DMS53 treated with DMSO at 0.1 percent for 48 hours (cell line): ENCODE measurements around the gene SLC6A7.

Source experiments
- DNase-seq: peaks from one replicate; lab custom pipeline; 2025; ENCODE audit not compliant: unreplicated experiment; lab: John Stamatoyannopoulos, UW

SLC6A7 gene

DNA sequence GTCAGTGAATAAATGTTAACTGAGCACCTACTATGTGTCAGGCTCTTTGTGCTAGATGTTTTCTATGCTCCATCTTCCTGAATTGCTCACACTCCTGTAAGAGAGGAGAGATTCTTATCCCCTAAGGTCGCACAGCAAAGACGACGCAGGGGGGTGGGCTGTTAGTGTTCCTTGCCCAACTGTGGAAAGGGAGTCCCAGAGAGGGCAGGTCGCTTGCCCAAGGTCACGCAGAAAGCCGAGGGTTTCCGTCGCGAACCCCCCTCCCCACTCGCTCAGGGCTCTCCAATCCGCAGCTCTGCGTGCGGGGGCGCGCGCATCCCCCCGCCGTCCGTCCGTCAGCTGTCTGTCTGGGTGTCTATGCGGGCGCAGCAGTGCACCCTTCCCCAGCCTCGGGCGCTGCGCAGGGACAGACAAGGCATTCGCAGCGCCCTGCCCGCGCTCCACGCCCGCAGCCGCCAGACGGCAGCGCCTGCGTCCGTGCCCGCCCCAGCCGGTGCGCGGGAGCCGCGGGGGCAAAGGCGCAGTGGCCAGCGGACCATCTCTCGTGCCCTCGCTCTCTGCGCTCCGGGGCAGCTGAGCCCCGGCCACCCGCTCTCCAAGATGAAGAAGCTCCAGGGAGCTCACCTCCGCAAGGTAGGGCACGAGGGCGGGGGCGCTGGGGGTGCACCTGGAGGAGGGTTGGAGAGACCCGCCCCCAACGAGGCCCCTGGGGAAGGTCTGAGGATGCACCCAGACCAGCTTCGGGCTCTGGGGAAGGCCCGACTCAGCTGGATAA is at the start of gene SLC6A7:
TSS of gene SLC6A7 (plus strand) at position 335 of the 775 bp plus-strand sequence. CDS start at position 601, 266 bp downstream.
- DNase-seq, result no peak

DNA sequence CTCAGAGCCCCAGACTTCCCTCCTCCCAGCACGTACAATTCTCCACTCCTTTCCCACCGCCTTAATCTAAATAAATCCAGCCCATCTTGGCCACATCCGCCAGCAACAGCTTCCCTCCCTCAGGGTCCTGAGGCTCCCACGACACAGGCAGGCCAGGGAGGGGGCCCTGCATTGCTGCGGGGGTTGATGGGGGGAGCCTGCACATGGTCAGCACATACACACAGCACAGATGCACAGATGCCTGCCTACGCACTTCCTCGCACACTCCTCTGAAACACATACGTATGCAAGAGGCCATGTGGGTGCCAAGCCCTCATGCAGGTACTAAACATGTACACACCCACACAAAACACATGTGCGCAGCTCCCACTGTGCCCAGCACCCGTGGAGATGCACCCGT is 49.0 kb upstream of the SLC6A7 start:
- DNase-seq, result no peak

DNA sequence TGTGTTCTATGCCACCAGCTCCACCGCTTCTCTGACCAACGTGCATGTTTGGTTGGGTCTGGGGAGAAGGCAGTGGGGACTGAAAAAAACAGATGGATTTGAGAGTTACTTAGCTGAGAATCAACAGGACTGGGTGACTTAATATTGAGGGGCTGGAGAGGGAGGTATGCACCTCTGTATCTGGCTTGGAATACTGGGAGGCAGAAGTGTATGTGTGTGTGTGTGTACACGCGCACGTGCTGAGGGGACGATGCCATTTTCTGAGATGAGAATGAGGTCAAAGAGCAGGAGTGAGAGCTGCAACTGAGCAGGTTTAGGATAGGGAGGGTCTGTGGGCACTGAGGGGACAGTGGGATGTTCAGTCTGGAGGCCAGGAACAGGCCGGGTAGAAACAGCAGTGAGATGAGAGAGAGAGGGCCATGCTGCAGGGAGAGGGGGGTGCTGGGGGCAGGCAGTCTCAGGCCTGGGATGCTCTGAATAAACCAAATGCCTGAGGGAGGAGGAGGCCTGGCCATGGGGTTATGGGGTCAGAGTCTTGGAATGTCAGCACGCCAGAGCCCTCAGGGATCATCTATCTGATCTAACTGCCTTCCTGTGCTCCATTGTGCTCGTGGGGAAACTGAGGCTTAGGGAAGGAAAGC is 48.2 kb upstream of the SLC6A7 start:
- no peak for DNase-seq

DNA sequence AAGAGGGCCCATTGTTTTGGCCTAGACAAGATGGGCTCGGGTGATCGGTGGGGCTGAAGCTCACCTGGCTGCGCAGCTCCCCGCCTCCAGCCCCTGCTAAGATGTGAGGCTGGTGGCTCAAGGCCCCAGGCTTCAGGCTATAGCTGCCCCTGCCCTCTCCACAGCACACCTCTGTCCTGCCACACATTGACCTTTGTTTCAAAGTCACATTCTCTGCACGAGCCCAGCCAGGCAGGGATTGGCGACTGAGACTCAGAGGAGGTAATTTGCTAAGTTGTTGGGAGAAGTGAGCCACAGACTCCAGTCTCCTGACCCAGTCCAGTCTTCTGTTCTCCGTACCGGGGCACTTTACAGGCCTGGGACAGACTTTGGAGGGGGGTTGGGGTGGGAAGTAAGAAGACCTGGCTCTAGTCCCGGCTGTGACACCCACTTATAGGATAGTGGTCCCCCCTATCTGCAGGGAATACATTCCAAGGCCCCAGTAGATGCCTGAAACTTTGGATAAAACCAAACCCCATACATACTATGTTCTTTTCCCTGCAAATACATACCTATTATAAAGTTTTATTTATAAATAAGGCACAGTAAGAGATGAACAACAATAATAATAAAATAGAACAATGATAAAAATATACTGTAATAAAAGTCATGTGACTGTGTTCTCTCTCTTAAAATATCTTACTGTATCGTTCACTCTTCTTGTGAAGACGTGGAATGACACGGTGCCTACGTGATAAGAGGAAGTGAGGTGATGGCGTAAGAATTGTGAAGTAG is 47.5 kb upstream of the SLC6A7 start:
- no peak for DNase-seq

DNA sequence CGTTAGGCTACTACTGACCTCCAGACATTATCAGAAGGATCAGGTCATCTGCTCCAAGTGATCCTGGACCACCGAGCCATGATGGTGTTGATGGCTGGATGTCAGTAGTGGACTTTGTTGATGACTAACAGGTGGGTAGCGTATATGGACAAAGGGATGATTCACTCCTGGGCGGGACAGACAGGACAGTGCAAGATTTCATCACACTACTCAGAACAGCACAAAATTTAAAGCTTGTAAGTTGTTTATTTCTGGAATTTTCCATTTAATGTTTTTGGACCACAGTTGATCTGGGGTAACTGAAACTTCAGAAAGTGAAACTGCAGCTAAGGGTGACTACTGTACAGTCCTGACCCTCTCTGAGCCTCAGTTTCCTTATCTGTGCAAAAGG is 46.9 kb upstream of the SLC6A7 start:
- DNase-seq, result peak; percentile 11

DNA sequence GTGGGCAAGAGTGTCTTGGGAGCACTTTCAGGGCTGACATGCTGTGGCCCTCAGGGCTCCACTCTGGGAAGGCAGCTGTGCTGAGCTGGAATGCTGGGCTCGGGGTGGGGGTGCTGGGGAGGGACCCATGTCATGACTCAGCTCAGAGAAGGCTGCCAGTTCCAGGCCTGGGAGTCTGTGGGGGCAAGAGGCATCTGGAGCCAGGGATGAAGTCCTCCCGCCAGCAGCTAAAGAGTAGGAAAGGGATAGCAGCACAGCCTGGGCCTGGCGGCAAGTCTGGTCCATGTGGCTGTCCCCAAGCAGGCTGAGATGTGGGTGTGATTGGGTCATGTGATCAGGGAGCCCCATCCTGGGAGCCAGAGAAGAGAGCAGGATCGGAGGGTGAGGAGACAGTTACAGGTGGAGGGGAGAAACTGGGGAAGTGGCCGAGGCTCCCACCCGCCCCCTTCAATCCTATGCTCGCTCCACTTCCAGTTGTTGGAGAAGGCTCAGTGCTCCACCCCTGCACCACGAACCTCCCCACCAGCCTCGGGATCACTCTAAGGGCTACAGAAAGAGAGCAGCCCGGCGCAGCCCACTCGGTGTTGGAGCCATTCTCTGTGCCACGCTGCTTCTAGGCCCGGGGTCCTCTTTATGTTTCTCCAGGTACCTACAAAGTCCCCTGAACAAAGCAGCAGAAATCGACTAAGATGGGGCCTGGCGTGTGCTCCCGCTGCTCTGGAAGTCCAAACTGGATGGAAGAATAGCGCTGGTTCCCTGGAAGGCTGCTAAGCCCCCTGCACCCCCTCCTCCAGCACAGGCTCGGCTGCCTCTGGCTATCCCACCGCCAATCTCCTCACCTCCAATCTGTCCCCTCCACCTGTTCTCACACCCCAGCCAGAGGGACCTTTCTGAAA is 46.3 kb upstream of the SLC6A7 start:
- DNase-seq, result no peak

DNA sequence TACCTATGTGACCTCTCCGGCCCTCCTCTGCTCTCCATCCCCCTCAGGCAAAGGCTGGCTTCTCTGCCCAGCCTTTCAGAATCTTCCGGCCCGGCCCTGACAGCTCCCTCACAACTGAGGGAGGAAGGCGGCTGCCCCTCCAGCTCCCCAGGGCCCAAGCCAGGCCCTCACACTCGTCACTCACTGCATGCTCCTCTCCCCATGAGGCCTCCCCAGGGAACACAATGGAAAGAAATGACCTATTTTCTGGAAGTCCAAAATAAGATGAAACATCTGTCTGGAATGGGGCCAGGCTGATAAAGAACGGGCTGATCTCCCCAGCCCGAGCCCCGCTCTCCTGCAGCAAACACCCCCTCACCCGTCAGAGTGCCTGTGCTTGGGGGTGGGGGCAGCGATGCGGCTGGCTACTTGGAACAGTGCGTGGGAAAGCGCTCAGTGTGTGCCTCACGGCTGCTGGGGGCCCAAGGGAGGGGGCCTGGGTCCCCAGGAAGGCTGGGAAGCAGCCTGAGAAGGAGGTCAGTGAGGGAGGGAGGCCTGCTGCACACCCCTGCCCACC is 45.5 kb upstream of the SLC6A7 start:
- DNase-seq, result no peak

DNA sequence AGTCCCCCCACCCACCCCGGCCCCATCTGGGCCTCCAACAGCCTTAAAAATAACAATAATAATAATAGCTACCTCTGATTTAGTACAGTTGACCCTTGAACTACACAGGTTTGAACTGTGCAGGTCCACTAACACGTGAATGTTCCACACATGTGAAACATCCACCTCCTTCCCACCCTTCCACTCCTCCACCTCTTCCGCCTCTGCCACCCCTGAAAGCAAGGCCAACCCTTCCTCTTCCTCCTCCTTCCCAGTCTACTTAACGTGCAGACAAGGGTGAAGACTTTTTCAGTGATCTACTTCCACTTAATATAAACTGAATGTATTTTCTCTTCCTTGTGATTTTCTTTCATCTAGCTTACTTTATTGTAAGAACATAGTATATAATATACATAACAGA is 45.0 kb upstream of the SLC6A7 start:
- DNase-seq, result no peak

DNA sequence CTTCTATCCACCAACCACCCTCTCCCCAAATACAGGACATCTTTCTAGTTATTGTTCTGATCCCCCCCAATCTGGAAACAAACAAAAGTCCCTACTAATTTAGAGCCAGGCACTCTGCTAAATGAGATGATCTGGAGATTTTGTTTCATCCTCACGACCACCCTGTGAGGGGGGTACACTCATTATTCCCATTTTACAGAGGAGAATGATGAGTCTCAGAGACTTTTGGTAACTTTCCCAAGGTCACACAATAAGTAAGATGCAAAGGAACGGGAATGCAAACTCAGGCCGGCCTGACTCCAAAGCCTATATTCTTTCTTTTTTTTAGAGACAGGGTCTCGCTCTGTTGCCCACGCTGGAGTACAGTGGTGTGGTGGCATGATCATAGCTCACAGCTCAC is 43.6 kb upstream of the SLC6A7 start:
- no peak for DNase-seq

DNA sequence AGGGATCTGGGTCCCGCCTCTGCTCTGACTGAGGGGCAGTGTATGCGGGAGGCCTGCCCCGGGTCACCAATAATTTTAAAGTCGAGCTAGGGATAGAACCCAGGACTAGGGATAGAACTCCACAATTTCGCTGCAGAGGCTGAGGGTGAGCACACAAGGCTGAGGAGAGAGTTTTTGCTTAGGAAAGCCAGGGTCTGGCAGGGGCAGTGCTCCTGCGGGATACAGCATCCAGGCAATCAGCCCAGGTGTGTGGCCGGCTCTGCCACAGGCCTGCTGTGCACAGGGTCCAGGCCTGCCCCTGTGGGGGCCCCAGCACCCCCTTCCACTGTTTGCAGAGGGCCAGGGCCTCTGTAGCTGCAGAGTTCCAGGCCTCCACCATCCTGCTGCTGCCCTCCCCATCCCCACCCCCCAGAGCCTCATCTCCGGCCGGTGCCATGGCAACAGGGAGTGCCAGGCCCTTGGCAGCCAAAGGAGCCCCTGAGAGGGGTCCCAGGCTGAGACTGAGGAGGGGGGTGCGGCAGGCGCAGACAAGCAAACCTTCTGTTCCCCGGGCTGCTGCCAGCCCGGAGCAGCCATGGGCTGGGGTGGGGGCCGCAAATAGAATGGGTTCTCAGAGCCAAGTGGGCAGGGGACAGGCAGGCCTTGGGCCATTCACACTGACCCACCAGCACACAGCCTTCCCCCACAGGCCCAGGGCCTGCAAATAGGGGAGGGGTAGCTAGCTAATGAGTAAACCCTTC is 42.8 kb upstream of the SLC6A7 start:
- DNase-seq, result no peak

DNA sequence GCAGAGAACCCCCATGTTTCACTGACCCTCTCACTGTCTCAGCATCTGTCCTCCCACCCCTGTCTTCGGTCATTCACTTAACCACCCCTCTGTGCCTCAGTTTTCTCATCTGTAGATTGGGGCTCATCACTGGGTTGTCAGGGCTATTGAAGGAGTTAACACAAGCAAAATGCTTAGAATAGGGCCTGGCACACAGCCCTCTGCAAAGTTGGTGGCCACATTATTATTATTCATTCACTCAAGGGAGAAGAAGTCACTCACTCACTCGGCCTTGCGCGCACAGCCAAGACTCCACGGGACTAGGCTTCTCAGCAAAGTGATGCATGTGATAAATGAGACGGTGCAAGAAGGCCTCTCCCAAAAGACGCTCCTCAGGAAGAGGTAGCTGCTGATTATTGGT is 42.2 kb upstream of the SLC6A7 start:
- no peak for DNase-seq

DNA sequence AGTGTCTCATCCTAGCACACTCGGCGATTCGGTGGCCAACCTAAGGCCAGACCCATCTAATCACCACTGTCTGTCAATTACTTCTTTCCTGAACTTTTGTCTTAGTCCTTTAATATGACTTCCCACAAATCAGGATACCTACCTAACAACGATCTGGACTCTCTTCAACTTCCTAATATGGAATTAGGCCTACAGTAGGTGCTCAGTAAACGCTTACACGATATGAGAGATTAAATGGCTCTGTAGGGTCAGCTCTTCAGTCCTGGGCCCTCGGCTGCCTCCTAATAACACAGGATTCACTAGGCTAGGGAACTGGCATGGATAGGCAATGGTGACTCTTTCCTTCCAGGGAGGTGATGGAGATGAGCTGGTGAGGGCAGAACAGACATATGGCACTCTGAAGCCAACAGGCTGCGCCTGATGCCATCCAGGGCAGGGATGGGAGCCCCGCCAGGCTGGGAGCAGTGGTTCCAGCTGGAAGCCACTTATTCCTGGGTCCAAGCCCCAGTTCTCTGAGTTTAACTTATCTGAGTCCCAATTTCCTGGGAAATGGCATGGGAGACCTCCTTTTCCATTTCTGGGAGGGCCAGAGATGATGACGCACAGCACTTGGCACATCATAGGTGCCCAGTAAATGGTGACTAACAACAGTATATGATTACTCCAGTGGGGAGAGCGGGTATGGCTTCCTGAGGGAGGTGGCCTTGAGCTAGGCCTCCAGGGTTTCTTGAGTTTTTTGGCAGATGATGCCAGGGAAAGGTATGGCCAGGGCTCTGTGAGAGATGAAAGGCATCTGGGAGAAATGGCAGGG is 41.5 kb upstream of the SLC6A7 start:
- no peak for DNase-seq

DNA sequence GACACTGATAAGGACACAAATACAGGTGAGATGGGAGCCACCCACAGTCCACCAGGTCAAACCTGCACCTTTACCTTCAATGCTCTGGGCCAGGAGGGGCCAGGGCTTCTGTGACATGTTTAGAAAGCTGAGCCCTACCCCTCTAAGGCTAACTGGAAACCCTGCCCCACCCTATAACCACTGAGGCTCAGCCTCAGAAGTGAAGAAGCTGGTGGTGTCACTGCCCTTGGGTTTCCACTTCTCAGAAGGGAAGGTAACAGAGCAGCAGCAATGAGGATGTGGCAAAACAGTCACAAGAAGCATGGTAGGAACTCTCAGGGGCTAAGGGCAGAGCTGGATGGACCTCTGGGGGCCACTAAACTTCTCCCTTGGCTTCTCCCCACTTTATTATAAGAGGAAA is 40.2 kb upstream of the SLC6A7 start:
- DNase-seq, result no peak

DNA sequence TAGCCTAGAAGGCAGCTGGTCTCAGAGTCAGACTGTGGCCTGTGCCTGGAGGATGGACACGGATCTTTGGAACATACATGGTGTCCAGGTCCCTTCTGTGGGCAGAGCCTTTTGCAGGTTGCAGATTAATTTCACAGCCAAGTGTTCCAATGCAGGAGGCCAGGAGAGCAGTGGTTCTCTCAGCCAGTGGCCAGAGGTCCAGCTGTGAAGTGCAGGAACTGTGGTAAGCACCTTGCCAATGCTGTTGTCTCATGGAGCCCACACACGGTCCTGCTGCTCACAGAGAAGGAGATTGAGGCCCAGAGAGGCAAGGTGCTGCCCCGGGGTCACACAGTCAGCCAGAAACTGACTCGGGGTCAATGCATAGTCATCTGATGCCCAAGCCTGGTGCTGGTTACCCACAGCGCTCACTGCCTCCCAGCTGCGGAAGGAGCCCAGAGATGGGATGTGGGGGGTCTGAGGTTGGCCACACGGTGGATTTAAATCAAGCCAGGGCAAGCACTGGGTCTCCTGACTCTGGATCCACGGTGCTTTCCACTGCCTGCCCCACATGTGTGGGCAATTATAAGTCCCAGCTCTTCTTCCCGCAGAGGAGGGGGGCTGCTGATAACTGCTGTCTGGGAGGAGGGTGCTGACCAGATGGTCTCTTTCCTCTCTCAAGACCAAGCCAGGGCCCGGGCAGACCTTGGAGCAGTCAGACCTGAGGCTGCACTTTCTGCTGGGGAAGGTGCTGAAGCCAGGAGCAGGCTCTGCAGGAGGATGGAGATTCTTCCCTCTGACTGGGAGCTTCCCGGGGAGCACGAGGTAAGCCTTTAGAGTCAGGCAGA is 37.0 kb upstream of the SLC6A7 start:
- no peak for DNase-seq

DNA sequence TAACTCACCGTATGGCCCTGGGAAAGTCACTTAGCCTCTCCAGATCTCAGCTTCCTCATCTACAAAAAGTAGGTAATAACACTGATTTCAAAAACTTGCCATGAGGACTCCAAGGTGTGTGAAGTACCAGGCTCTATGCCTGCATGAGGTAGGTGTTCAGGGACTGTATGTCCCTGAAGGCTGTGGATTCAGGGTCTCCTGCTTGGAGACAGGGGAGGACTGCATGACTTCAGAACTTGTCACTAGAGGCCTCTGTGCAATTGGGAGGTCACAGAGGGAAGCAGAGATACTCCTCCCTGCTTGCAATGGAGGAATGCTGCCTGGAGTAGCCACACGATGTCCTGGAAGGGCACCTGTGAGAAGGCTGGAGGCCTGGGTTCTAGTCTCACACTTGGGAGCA is 36.4 kb upstream of the SLC6A7 start:
- no peak for DNase-seq

DNA sequence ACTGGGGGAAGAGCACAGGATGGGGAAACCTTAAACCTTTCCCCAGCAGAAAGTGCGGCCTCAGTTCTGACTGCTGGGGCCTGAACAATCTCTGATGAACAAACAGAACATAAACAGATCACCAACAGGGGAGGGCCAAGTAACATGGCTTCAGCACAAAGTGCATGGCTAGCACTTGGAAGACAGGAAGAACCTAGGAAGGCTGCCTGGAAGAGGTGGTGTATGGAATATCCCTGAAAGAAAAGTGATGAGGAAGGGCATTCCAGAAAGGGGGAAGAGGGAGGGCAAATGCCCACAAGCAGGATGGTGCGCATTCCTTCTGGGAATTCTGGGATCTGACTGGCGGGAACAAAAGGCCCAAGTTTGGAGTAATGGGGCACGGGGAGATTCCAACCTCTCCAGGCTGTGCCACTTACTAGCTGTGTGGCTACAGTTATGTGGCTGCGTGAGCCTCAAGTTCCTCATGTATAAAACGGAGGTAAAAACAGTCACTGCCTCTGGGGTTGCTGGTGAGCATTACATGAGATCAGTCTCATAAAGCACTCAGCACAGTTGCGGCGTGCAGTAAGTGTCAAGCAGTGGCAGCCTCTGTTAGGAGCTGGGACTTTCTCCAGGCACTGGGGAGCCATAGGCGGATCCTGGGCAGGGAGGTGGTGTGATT is 35.8 kb upstream of the SLC6A7 start:
- no peak for DNase-seq

DNA sequence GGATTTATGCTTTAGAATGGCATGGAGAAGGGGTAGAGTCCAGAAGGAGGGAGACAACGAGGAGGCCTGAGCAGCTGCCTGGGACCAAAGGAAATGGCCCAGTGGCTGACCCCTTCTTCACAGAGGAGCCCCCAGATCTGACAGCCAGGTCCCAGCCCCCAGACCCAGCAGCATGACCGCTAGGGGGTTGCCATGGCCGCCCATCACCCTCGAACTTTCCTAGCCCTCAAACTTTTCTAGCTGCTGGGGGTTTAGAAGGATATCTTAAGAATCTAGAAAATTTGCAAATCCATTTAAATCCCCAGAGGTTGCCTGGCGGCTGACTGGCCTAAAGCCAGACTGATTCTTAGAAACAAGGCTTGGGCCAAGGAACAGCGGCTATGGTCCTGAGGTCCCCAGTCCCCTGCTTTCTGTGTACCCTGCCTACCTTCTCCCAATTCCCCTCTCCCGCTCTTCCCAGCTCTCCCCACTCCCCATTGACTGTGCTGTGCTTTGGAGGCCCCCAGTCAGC is 35.2 kb upstream of the SLC6A7 start:
- no peak for DNase-seq
